GM13977 (cell line): ENCODE measurements around the gene HTRA1.

Experiments used
- DNase-seq: peaks from one replicate; pipeline ENCODE4 v3.0.0; 2012; ENCODE audit warnings: low spot score
- CTCF ChIP-seq: IDR thresholded peaks from 2 replicates; pipeline ENCODE4 v1.5.1; 2012; ENCODE audit warnings: mild to moderate bottlenecking, control low read depth; ENCODE audit not compliant: insufficient read depth; ENCODE audit errors: extremely low read depth, missing control alignments
- in situ Hi-C: fragments of 300-500 bp; cut with MboI; formaldehyde crosslinking; loops from one replicate; pipeline ENCODE4 v1.12.0; 2022; ENCODE audit warnings: low sequenced_read_pairs, low pct_unique_long_range_greater_than_20kb, mixed read lengths, inconsistent platforms; ENCODE audit not compliant: unreplicated experiment

HTRA1 gene

DNA sequence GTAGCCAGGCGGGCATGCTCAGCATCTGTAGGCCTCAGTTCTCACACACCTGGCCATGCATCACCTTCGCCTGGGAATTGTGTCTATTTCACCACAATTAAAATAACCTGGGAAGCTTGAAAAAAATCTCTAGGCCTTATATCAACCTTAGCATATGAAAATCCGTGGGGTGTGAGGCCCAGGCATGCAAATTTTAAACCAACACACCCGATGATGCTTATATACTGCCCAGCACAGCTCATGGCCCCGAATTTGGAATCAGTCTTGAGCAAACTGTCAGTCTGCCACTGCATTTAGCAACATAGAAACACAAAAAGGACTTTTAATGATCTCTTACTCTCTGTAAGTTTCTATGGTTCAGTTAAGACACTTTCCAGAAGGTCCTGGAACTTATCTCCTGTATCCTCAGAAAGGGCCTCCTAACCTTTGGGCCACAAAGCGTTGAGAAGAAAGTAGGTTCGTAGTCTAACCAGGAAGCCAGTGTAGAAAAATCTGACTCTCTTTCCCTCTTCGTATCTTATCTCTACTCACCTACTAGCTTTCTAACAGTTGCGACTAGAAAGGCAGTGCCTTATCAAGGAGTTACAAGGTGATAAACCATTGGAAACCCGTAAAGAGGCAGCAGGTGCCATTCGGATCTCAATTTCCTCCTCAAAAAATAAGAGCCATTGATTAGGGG is 87.2 kb downstream of the HTRA1 start:
- TF ChIP-seq CTCF = no peak
- no peak for DNase-seq
- in situ Hi-C loops = no loop called here

DNA sequence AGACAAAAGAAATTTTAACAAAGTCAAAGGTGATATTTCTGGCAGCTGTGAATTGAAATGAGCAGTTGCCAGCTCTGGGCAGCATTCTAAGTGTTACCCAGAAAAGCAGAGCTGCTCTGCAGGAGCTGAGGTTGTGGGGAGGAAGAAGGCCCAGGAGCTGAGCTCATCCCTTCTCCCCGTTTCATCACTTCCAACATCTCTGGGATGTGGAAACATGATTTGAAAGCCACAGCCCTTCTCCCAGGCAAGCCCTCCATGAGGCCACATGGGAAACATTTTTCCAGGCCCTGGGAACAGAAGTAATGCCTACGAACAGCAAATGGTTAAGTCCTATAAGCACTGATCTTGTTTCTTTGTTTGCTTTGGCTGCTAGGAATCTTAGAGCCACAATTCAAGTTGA is 88.3 kb downstream of the HTRA1 start:
- no peak for TF ChIP-seq CTCF
- DNase-seq = no peak
- in situ Hi-C loops = loop anchor here (25.0 kb wide), 1 partner anchor 262 kb away; no protein-coding TSS in a partner anchor

DNA sequence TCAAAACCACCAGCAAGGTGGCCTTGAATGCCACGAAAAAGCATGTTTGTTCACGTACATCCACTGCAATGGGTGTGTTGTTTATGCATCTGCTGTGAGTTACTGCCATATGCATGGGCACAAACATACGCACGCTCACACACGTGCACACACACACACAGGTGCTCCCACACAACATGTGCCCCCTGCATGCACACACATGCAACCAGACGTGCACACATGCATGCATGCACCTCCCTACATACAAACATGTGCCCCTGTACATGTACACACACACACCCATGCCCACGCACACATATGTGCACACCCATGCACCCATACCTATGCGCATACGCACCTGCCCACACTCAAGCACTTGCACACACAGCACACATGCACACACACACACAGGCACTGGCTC is 89.1 kb downstream of the HTRA1 start:
- no peak for TF ChIP-seq CTCF
- DNase-seq = no peak
- in situ Hi-C loops = loop anchor here (25.0 kb wide), 1 partner anchor 263 kb away; no protein-coding TSS in a partner anchor

- no peak for TF ChIP-seq CTCF
- no peak for DNase-seq
- in situ Hi-C loops = loop anchor here (25.0 kb wide), 1 partner anchor 264 kb away; no protein-coding TSS in a partner anchor
Measured at GRCh38 chr10:122550983-122551382, 89.6 kb downstream of the HTRA1 start.

- peak; percentile 32 for TF ChIP-seq CTCF
- DNase-seq = no peak
- in situ Hi-C loops = loop anchor here (25.0 kb wide), 1 partner anchor 264 kb away; no protein-coding TSS in a partner anchor
Measured at GRCh38 chr10:122551450-122551849, 90.1 kb downstream of the HTRA1 start.

DNA sequence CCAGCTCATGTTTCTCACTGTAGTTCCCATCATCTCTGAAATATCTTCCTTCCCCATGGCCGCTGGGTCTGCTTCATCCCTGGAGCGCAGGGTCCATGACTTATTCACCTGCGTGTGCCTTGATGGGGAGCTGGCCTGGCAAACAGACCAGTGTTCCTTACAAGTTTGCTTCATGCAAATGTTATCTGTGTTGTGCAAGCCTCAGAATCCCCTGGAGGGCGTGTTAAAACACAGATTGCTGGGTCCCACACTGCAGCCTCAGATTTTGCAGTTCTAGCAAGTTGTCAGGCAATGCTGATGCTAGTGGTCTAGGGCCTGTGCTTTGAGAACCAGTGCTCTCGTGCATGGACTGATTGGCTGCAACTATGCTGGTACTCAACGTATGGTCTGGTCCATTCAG is 92.0 kb downstream of the HTRA1 start:
- in situ Hi-C loops = loop anchor here (25.0 kb wide), 1 partner anchor 266 kb away; no protein-coding TSS in a partner anchor
- DNase-seq = no peak
- no peak for TF ChIP-seq CTCF
